Suprapubic skin (tissue), 4 donors: ENCODE data around the gene WWTR1.

Experiments used
- POLR2A ChIP-seq, 2 donors: fragments of 450-650 bp; IDR thresholded peaks; one replicate each; pipeline ENCODE4 v1.6.1; 2017; ENCODE audit warnings: antibody characterized with exemption in 2 of 2, mild to moderate bottlenecking in 2 of 2, moderate library complexity in 2 of 2
- POLR2AphosphoS5 ChIP-seq, 3 donors: sonication (generic); formaldehyde crosslinking; IDR thresholded peaks; one replicate each; pipeline ENCODE4 v1.6.1; 2017; ENCODE audit warnings: antibody characterized with exemption in 3 of 3
- TF ChIP-seq, protein P1 (sequence below), 2 donors: fragments of 200-600 bp in 1 of 2; fragments of 450-650 bp in 1 of 2; sonication (generic) in 1 of 2; IDR thresholded peaks; one replicate each; pipeline ENCODE4 v1.5.1; 2016 to 2019; ENCODE audit warnings: antibody characterized with exemption in 2 of 2, mild to moderate bottlenecking in 1 of 2, moderate library complexity in 1 of 2

GRCh38 chr3:149630806-149631205 lies 27.0 kb downstream of the WWTR1 start:
- TF ChIP-seq POLR2A (IDR thresholded peaks at IDR 0.05) (no peak), POLR2AphosphoS5 (IDR thresholded peaks at IDR 0.05) (no peak)
- TF ChIP-seq, protein P1, sequence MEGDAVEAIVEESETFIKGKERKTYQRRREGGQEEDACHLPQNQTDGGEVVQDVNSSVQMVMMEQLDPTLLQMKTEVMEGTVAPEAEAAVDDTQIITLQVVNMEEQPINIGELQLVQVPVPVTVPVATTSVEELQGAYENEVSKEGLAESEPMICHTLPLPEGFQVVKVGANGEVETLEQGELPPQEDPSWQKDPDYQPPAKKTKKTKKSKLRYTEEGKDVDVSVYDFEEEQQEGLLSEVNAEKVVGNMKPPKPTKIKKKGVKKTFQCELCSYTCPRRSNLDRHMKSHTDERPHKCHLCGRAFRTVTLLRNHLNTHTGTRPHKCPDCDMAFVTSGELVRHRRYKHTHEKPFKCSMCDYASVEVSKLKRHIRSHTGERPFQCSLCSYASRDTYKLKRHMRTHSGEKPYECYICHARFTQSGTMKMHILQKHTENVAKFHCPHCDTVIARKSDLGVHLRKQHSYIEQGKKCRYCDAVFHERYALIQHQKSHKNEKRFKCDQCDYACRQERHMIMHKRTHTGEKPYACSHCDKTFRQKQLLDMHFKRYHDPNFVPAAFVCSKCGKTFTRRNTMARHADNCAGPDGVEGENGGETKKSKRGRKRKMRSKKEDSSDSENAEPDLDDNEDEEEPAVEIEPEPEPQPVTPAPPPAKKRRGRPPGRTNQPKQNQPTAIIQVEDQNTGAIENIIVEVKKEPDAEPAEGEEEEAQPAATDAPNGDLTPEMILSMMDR (IDR thresholded peaks at IDR 0.05), result no peak
